Progenitor cell of endocrine pancreas (in vitro differentiated cells): ENCODE results near the gene TSPAN5. TPM values are rescaled to one million over a fixed set of nuclear protein-coding genes. Genes with fewer than 3 reads are reported as not detected.

Source experiments
- DNase-seq: peaks from one replicate; pipeline ENCODE4 v3.0.0; 2021; ENCODE audit warnings: low spot score; ENCODE audit not compliant: unreplicated experiment
- H3K27ac Mint-ChIP-seq: 2 replicates; pipeline ENCODE4 v1.8.0; 2021; ENCODE audit warnings: mild to moderate bottlenecking, moderate library complexity, mixed read lengths
- H3K27me3 Mint-ChIP-seq: 2 replicates; pipeline ENCODE4 v1.8.0; 2021; ENCODE audit warnings: mixed read lengths
- H3K36me3 Mint-ChIP-seq: 2 replicates; pipeline ENCODE4 v1.8.0; 2022; ENCODE audit warnings: mixed read lengths; ENCODE audit not compliant: insufficient read depth
- H3K4me1 Mint-ChIP-seq: 2 replicates; pipeline ENCODE4 v1.8.0; 2021; ENCODE audit warnings: low read depth, mixed read lengths
- H3K4me3 Mint-ChIP-seq: 2 replicates; pipeline ENCODE4 v1.8.0; 2021; ENCODE audit warnings: low read depth, mild to moderate bottlenecking, moderate library complexity, mixed read lengths
- H3K9me3 Mint-ChIP-seq: 2 replicates; pipeline ENCODE4 v1.8.0; 2021; ENCODE audit warnings: low read depth, mixed read lengths
- total RNA-seq: library from RNA; stranded (reverse); gene quantifications from 2 replicates; pipeline ENCODE4 v1.2.1, GENCODE V29; 2021
- TF ChIP-seq, protein P1 (sequence below): fragments of 200-600 bp; sonication (generic); IDR thresholded peaks from one replicate; pipeline ENCODE4 v1.5.0; 2021; ENCODE audit warnings: antibody characterized with exemption, mild to moderate bottlenecking; ENCODE audit not compliant: unreplicated experiment

The TSPAN5 gene
- total RNA-seq, 1 donor from 2014 or later: 6.1 TPM

DNA sequence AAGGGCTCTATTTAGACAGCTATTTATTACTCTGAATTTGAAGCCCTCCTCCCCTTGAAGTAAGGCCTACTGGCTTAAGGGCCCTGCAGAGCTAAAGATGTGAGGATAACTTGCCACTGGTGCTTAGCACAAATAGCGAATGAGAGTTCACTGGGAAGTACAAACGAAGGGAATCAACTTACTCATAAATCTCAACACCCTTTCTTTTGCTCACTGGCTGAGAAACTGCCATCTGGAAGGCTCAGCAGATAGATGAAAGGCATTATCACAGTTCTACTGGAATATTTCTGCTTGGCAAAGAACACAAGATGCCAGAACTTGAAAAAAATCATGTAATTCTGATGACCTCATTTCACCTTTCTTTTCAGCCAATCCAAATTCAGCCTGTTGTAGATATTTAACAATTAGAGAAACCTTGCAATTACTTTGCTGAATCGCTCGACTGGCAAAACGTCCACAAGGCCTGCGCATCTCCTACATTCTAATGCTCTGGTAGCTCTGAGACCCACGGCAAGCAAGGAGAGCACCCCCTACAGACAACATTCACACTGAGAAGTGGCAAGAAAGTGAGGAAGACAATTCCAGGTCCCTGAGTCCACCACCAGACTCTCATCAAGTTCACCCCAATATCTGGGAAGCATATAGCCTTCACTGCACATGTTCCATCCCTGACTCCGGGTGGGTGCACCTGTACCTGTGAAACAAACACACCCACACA is 27.5 kb downstream of the TSPAN5 start:
- Mint-ChIP-seq H3K4me3 (no peak overlapping the region), H3K27ac (no peak overlapping the region), H3K27me3 (peaks cover 12% of the 10 kb centered on the region), H3K36me3 (peaks cover 2% of the 10 kb centered on the region), H3K4me1 (peaks cover 27% of the 10 kb centered on the region), H3K9me3 (peaks cover 14% of the 10 kb centered on the region)
- no peak for DNase-seq
- TF ChIP-seq, protein P1, sequence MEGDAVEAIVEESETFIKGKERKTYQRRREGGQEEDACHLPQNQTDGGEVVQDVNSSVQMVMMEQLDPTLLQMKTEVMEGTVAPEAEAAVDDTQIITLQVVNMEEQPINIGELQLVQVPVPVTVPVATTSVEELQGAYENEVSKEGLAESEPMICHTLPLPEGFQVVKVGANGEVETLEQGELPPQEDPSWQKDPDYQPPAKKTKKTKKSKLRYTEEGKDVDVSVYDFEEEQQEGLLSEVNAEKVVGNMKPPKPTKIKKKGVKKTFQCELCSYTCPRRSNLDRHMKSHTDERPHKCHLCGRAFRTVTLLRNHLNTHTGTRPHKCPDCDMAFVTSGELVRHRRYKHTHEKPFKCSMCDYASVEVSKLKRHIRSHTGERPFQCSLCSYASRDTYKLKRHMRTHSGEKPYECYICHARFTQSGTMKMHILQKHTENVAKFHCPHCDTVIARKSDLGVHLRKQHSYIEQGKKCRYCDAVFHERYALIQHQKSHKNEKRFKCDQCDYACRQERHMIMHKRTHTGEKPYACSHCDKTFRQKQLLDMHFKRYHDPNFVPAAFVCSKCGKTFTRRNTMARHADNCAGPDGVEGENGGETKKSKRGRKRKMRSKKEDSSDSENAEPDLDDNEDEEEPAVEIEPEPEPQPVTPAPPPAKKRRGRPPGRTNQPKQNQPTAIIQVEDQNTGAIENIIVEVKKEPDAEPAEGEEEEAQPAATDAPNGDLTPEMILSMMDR: no peak

GRCh38 chr4:98627531-98628257 is 30.7 kb downstream of the TSPAN5 start:
- peaks cover 7% of the 10 kb centered on the region for H3K9me3 Mint-ChIP-seq
- TF ChIP-seq, protein P1: no peak
- no peak for DNase-seq
- no peak overlapping the region for H3K4me3 Mint-ChIP-seq
- no peaks in the 10 kb centered on the region for H3K36me3 Mint-ChIP-seq
- no peak overlapping the region for H3K27ac Mint-ChIP-seq
- H3K4me1 Mint-ChIP-seq: peaks cover 27% of the 10 kb centered on the region
- H3K27me3 Mint-ChIP-seq: peaks cover 20% of the 10 kb centered on the region

DNA sequence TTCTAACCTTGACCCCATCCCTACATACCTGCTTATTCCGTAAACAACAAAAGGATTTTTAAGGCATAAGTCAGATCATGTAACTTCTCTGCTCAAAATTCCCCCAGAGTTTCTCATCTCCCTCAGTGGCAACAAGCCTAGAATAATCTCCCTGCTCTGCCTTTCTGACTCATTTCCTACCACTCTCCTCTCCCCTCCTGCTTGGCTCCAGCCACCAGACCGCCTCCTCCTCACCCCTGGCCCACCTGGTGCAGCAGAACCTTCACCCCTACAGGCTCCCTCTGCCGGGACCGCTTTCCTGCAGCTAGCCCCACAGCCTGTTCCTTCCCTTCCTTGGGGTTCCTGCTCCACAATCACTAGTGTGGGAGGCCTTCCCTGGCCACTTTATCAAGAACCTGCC is 32.1 kb downstream of the TSPAN5 start:
- TF ChIP-seq, protein P1: no peak
- Mint-ChIP-seq H3K4me1 (peaks cover 20% of the 10 kb centered on the region), H3K27me3 (peaks cover 23% of the 10 kb centered on the region), H3K36me3 (no peaks in the 10 kb centered on the region), H3K4me3 (no peak overlapping the region), H3K27ac (no peak overlapping the region), H3K9me3 (peaks cover 5% of the 10 kb centered on the region)
- no peak for DNase-seq

GRCh38 chr4:98625920-98626319 is 32.5 kb downstream of the TSPAN5 start:
- Mint-ChIP-seq H3K4me3 (no peak overlapping the region), H3K27me3 (peaks cover 23% of the 10 kb centered on the region), H3K4me1 (peaks cover 20% of the 10 kb centered on the region), H3K9me3 (peaks cover 5% of the 10 kb centered on the region), H3K27ac (no peak overlapping the region), H3K36me3 (no peaks in the 10 kb centered on the region)
- TF ChIP-seq, protein P1: no peak
- DNase-seq: no peak

GRCh38 chr4:98625399-98625798 is 33.0 kb downstream of the TSPAN5 start:
- Mint-ChIP-seq H3K9me3 (peaks cover 5% of the 10 kb centered on the region), H3K36me3 (no peaks in the 10 kb centered on the region), H3K4me3 (no peak overlapping the region), H3K4me1 (peaks cover 24% of the 10 kb centered on the region), H3K27me3 (peaks cover 23% of the 10 kb centered on the region), H3K27ac (no peak overlapping the region)
- no peak for DNase-seq
- TF ChIP-seq, protein P1: no peak
